ENCODE data around the gene PGGHG. TPM values are rescaled to one million over a fixed set of nuclear protein-coding genes. Genes with fewer than 3 reads are reported as not detected.

Gene PGGHG
- total RNA-seq, 2 donors from 2014 or later, result 248 to 484 TPM

DNA sequence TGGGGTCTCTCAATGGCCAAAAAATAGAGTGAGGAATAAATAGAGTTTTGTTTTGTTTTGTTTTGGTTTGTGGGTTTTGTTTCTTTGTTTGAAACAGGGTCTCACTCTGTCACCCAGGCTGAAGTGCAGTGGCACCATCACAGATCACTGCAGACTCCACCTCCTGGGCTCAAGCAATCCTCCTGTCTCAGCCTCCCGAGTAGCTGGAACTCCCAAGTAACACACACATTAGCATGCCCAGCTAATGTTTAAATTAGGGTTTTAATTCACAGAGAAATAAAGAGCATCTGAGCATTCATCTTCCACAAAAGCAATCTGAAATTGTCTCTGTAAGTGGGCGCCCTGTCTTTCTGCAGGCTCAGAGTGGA is 40.9 kb downstream of the PGGHG start:
- H3K4me1 ChIP-seq, result peaks cover 16% of the 10 kb centered on the region
- no peak for TF ChIP-seq POLR2A (IDR thresholded peaks at IDR 0.05)
- TF ChIP-seq CTCF (IDR thresholded peaks at IDR 0.05), result no peak
- H3K36me3 ChIP-seq (replicated peaks in 1 of 2; ENCODE audit: insufficient read depth in 1 of 2, low read depth in 2 of 2), result no peaks in the 10 kb centered on the region
- H3K27me3 ChIP-seq, result no peaks in the 10 kb centered on the region
- intact Hi-C loops (cut with DNase I), result no loop called here
- 81 to 100% methylated on average over 2 of the region's 2 CpGs for WGBS, 2 donors
- ATAC-seq (no peak), DNase-seq (no peak)
- H3K4me3 ChIP-seq, result no peak overlapping the region
- no peak overlapping the region for H3K27ac ChIP-seq
- no peaks in the 10 kb centered on the region for H3K9me3 ChIP-seq

DNA sequence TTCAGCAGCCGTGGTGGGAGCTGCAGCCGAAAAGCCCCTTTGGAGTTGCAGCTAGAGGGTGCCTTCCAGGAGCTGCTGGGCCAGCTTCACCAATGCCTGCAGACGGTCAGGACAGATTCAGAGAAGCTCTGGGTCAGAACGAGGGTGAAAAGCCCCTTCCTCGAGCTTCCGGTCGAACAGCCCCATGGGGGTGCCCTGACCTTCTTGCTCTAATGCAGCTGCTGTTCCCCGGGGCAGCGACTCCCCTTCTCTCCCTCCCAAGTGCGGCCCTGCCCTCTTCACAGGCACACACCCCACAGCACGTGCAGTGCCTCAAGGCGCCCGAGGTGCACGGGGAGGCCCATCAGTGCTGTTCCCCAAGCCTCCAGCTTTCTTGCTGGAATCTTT is 41.4 kb downstream of the PGGHG start:
- no peaks in the 10 kb centered on the region for H3K36me3 ChIP-seq (replicated peaks in 1 of 2; ENCODE audit: insufficient read depth in 1 of 2, low read depth in 2 of 2)
- no peaks in the 10 kb centered on the region for H3K9me3 ChIP-seq
- no peaks in the 10 kb centered on the region for H3K27me3 ChIP-seq
- no peak overlapping the region for H3K27ac ChIP-seq
- H3K4me1 ChIP-seq, result peaks cover 16% of the 10 kb centered on the region
- ATAC-seq (no peak), DNase-seq (no peak)
- intact Hi-C loops (cut with DNase I), result no loop called here
- H3K4me3 ChIP-seq, result no peak overlapping the region
- WGBS, 2 donors, result 61 to 67% methylated on average over 12 to 14 of the region's 14 CpGs
- TF ChIP-seq CTCF (IDR thresholded peaks at IDR 0.05), result no peak
- TF ChIP-seq POLR2A (IDR thresholded peaks at IDR 0.05), result no peak

DNA sequence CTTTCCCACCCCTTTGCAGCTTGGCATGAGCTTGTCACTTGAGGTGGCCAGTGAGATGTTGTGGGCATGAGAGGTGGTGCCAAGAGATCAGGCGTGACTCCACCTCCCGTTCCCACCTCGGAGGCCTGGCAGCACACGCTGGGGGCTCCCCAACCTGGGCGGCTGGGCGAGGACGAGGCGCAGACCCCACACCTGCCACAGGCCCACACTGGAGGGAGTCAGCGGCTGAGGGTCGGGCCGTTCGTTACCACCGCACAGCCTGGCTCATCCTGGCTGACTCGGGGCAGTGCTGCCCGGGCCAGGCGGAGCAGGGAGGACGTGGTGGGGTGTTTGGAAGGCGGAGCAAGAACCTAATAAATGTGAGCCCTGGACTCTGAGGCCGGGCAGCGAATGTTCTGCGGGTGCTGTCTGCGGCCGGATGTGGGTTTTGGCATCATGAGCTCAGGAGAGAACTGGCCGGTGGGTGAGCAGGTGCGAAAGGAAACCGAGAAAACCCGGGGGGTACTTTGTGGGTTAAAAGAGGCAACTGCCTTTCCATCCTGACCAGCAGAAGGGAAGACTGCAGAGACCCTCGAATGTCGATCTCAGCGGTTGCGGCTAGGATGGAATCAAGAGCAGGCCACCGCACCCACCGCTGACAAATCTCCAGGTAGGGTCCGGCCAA is 41.9 kb downstream of the PGGHG start:
- no peak overlapping the region for H3K4me3 ChIP-seq
- no peak for ATAC-seq
- no peaks in the 10 kb centered on the region for H3K9me3 ChIP-seq
- H3K27ac ChIP-seq, result no peak overlapping the region
- TF ChIP-seq POLR2A (IDR thresholded peaks at IDR 0.05) (no peak), CTCF (IDR thresholded peaks at IDR 0.05) (no peak)
- 79 to 81% methylated on average over 34 of the region's 34 CpGs for WGBS, 2 donors
- DNase-seq, result no peak
- no peaks in the 10 kb centered on the region for H3K27me3 ChIP-seq
- intact Hi-C loops (cut with DNase I), result no loop called here
- peaks cover 16% of the 10 kb centered on the region for H3K4me1 ChIP-seq
- no peaks in the 10 kb centered on the region for H3K36me3 ChIP-seq (replicated peaks in 1 of 2; ENCODE audit: insufficient read depth in 1 of 2, low read depth in 2 of 2)

- Histone ChIP-seq H3K36me3 (replicated peaks in 1 of 2; ENCODE audit: insufficient read depth in 1 of 2, low read depth in 2 of 2) (no peaks in the 10 kb centered on the region), H3K27ac (no peak overlapping the region), H3K27me3 (no peaks in the 10 kb centered on the region), H3K4me1 (peaks cover 10% of the 10 kb centered on the region), H3K9me3 (no peaks in the 10 kb centered on the region), H3K4me3 (no peak overlapping the region)
- DNase-seq (no peak), ATAC-seq (no peak)
- 74 to 82% methylated on average over 10 to 19 of the region's 19 CpGs for WGBS, 2 donors
- TF ChIP-seq POLR2A (IDR thresholded peaks at IDR 0.05) (no peak), CTCF (IDR thresholded peaks at IDR 0.05) (no peak)
- intact Hi-C loops (cut with DNase I), result no loop called here
Measured at GRCh38 chr11:331358-332060, 42.6 kb downstream of the PGGHG start.

Data from body of pancreas (tissue), 4 donors.